HCT116 (cell line): ENCODE results near the gene MED25.

Experiments used
- CTCF ChIP-seq, 3 experiments: fragments of 200-600 bp in 1 of 3; sonication (generic) in 1 of 3; IDR thresholded peaks in 2 of 3; conservative IDR thresholded peaks in 1 of 3; 2 replicates each; pipeline ENCODE4 v1.5.1; 2012 to 2017; ENCODE audit warnings: low read depth in 2 of 3, low read length in 2 of 3, antibody characterized with exemption in 1 of 3, borderline replicate concordance in 1 of 3, control low read depth in 1 of 3, mild to moderate bottlenecking in 1 of 3, mixed read lengths in 1 of 3, mixed run types in 1 of 3, moderate library complexity in 1 of 3; ENCODE audit not compliant: insufficient read depth in 1 of 3
- EZH2 ChIP-seq: fragments of 200-600 bp; sonication (generic); IDR thresholded peaks from 2 replicates; pipeline ENCODE4 v1.6.1; 2017; ENCODE audit warnings: antibody characterized with exemption, mixed run types
- SP1 ChIP-seq: IDR thresholded peaks from 2 replicates; pipeline ENCODE4 v1.6.1; 2012; ENCODE audit warnings: low read depth
- ZFX ChIP-seq: fragments of 450-650 bp; IDR thresholded peaks from 2 replicates; pipeline ENCODE4 v1.6.1; 2017

DNA sequence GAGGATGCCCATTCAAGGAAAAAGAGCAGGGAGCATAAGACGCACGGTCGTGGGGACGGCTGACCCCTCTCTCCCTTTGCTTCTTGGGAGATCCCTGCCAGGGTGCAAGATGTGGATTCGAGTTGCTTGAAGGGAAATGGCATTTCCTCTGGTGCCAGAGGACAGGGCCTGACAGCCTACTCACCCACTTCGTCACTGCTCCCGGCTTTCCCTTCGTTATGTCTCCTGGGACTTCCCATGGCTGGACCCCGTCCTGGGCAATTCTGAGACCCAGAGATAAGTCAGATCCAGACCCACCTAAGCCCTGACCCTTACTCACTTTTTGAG is 60.6 kb downstream of the MED25 start:
- TF ChIP-seq CTCF (IDR thresholded peaks at IDR 0.05 in 2 of 3, conservative IDR thresholded peaks at IDR 0.05 in 1 of 3; ENCODE audit: borderline replicate concordance in 1 of 3, insufficient read depth in 1 of 3, low read depth in 2 of 3, low read length in 2 of 3) (no peak), ZFX (no peak), EZH2 (no peak), SP1 (no peak)
